ENCODE measurements around the gene TTC16.
"Not testable (repeated sequence)": the region's sequence is repeated elsewhere in the genome, so short reads cannot be mapped to it uniquely, and the experiment has no call there.

Gene TTC16

GRCh38 chr9:127755061-127756060, 39.5 kb downstream of the TTC16 start:
- TF ChIP-seq POU2F2 (IDR thresholded peaks at IDR 0.05; ENCODE audit: low read depth, low read length) (no peak), TAF1 (IDR thresholded peaks at IDR 0.05; ENCODE audit: low read depth, low read length) (no peak), PAX5 (IDR thresholded peaks at IDR 0.05; ENCODE audit: insufficient read depth, low read length, severe bottlenecking) (no peak), POLR2AphosphoS5 (IDR thresholded peaks at IDR 0.05; ENCODE audit: low read depth, low read length) (no peak), POLR2A (IDR thresholded peaks at IDR 0.05; ENCODE audit: low read depth, low read length) (no peak)
- DNase-seq (ENCODE audit: insufficient read length, low spot score) (no peak), FAIRE-seq (no peak)

GRCh38 chr9:127756233-127756632, 40.4 kb downstream of the TTC16 start:
- TF ChIP-seq TAF1 (IDR thresholded peaks at IDR 0.05; ENCODE audit: low read depth, low read length): no peak
- no peak for TF ChIP-seq POU2F2 (IDR thresholded peaks at IDR 0.05; ENCODE audit: low read depth, low read length)
- no peak for TF ChIP-seq SPI1 (IDR thresholded peaks at IDR 0.05; ENCODE audit: low read depth, low read length)
- TF ChIP-seq PAX5 (IDR thresholded peaks at IDR 0.05; ENCODE audit: insufficient read depth, low read length, severe bottlenecking): no peak
- no peak for TF ChIP-seq POLR2A (IDR thresholded peaks at IDR 0.05; ENCODE audit: low read depth, low read length)
- no peak for TF ChIP-seq POLR2AphosphoS5 (IDR thresholded peaks at IDR 0.05; ENCODE audit: low read depth, low read length)
- no peak for FAIRE-seq

GRCh38 chr9:127756776-127757175, 40.9 kb downstream of the TTC16 start:
- DNase-seq (ENCODE audit: insufficient read length, low spot score); FAIRE-seq: not testable (repeated sequence)

More at GRCh38 chr9:127756233-127756632, 40.4 kb downstream of the TTC16 start:
- no peak for DNase-seq (ENCODE audit: insufficient read length, low spot score)

- DNase-seq (ENCODE audit: insufficient read length, low spot score) (no peak), FAIRE-seq (no peak)
- TF ChIP-seq PAX5 (IDR thresholded peaks at IDR 0.05; ENCODE audit: insufficient read depth, low read length, severe bottlenecking): no peak
- no peak for TF ChIP-seq SPI1 (IDR thresholded peaks at IDR 0.05; ENCODE audit: low read depth, low read length)
- TF ChIP-seq POU2F2 (IDR thresholded peaks at IDR 0.05; ENCODE audit: low read depth, low read length): no peak
- no peak for TF ChIP-seq POLR2AphosphoS5 (IDR thresholded peaks at IDR 0.05; ENCODE audit: low read depth, low read length)
- no peak for TF ChIP-seq POLR2A (IDR thresholded peaks at IDR 0.05; ENCODE audit: low read depth, low read length)
- no peak for TF ChIP-seq TAF1 (IDR thresholded peaks at IDR 0.05; ENCODE audit: low read depth, low read length)
These were observed 43.0 kb downstream of the TTC16 start for GRCh38 chr9:127758843-127759242.

GRCh38 chr9:127761061-127761460, 45.2 kb downstream of the TTC16 start:
- no peak for TF ChIP-seq PAX5 (IDR thresholded peaks at IDR 0.05; ENCODE audit: insufficient read depth, low read length, severe bottlenecking)
- no peak for TF ChIP-seq TAF1 (IDR thresholded peaks at IDR 0.05; ENCODE audit: low read depth, low read length)
- TF ChIP-seq POLR2AphosphoS5 (IDR thresholded peaks at IDR 0.05; ENCODE audit: low read depth, low read length): no peak
- no peak for TF ChIP-seq POU2F2 (IDR thresholded peaks at IDR 0.05; ENCODE audit: low read depth, low read length)
- TF ChIP-seq POLR2A (IDR thresholded peaks at IDR 0.05; ENCODE audit: low read depth, low read length): no peak
- no peak for TF ChIP-seq SPI1 (IDR thresholded peaks at IDR 0.05; ENCODE audit: low read depth, low read length)
- DNase-seq (ENCODE audit: insufficient read length, low spot score) (no peak), FAIRE-seq (no peak)

- TF ChIP-seq POLR2A (IDR thresholded peaks at IDR 0.05; ENCODE audit: low read depth, low read length): no peak
- no peak for TF ChIP-seq TAF1 (IDR thresholded peaks at IDR 0.05; ENCODE audit: low read depth, low read length)
- no peak for TF ChIP-seq SPI1 (IDR thresholded peaks at IDR 0.05; ENCODE audit: low read depth, low read length)
- TF ChIP-seq PAX5 (IDR thresholded peaks at IDR 0.05; ENCODE audit: insufficient read depth, low read length, severe bottlenecking): no peak
- TF ChIP-seq POU2F2 (IDR thresholded peaks at IDR 0.05; ENCODE audit: low read depth, low read length): no peak
- TF ChIP-seq POLR2AphosphoS5 (IDR thresholded peaks at IDR 0.05; ENCODE audit: low read depth, low read length): no peak
- FAIRE-seq (no peak), DNase-seq (ENCODE audit: insufficient read length, low spot score) (no peak)
These were observed 45.6 kb downstream of the TTC16 start for GRCh38 chr9:127761491-127761956.

- FAIRE-seq (no peak), DNase-seq (ENCODE audit: insufficient read length, low spot score) (no peak)
- TF ChIP-seq PAX5 (IDR thresholded peaks at IDR 0.05; ENCODE audit: insufficient read depth, low read length, severe bottlenecking): no peak
- TF ChIP-seq SPI1 (IDR thresholded peaks at IDR 0.05; ENCODE audit: low read depth, low read length): no peak
- TF ChIP-seq POU2F2 (IDR thresholded peaks at IDR 0.05; ENCODE audit: low read depth, low read length): no peak
- TF ChIP-seq POLR2A (IDR thresholded peaks at IDR 0.05; ENCODE audit: low read depth, low read length): no peak
- no peak for TF ChIP-seq TAF1 (IDR thresholded peaks at IDR 0.05; ENCODE audit: low read depth, low read length)
- no peak for TF ChIP-seq POLR2AphosphoS5 (IDR thresholded peaks at IDR 0.05; ENCODE audit: low read depth, low read length)
These were observed 46.3 kb downstream of the TTC16 start for GRCh38 chr9:127762111-127762676.

GRCh38 chr9:127763918-127764384, 48.1 kb downstream of the TTC16 start:
- TF ChIP-seq POU2F2 (IDR thresholded peaks at IDR 0.05; ENCODE audit: low read depth, low read length) (no peak), TAF1 (IDR thresholded peaks at IDR 0.05; ENCODE audit: low read depth, low read length) (no peak), POLR2AphosphoS5 (IDR thresholded peaks at IDR 0.05; ENCODE audit: low read depth, low read length) (no peak), SPI1 (IDR thresholded peaks at IDR 0.05; ENCODE audit: low read depth, low read length) (no peak), PAX5 (IDR thresholded peaks at IDR 0.05; ENCODE audit: insufficient read depth, low read length, severe bottlenecking) (no peak), POLR2A (IDR thresholded peaks at IDR 0.05; ENCODE audit: low read depth, low read length) (no peak)
- DNase-seq (ENCODE audit: insufficient read length, low spot score): no peak
- peak; percentile 33 for FAIRE-seq

- FAIRE-seq: no peak
- DNase-seq (ENCODE audit: insufficient read length, low spot score): no peak
- TF ChIP-seq POLR2AphosphoS5 (IDR thresholded peaks at IDR 0.05; ENCODE audit: low read depth, low read length) (no peak), PAX5 (IDR thresholded peaks at IDR 0.05; ENCODE audit: insufficient read depth, low read length, severe bottlenecking) (no peak), POLR2A (IDR thresholded peaks at IDR 0.05; ENCODE audit: low read depth, low read length) (no peak)
These were observed 49.5 kb downstream of the TTC16 start for GRCh38 chr9:127765418-127765817.

All from GM12891 (cell line).